HUDEP-2 (cell line): ENCODE measurements around the gene GNLY.
A peak's percentile ranks its signal among the peaks of the same experiment; 100 is the strongest.

Source experiments
- DNase-seq, 76 experiments: peaks; one replicate each; lab custom pipeline; 2025; ENCODE audit not compliant: unreplicated experiment in 76 of 76; lab: John Stamatoyannopoulos, UW

The GNLY gene

DNA sequence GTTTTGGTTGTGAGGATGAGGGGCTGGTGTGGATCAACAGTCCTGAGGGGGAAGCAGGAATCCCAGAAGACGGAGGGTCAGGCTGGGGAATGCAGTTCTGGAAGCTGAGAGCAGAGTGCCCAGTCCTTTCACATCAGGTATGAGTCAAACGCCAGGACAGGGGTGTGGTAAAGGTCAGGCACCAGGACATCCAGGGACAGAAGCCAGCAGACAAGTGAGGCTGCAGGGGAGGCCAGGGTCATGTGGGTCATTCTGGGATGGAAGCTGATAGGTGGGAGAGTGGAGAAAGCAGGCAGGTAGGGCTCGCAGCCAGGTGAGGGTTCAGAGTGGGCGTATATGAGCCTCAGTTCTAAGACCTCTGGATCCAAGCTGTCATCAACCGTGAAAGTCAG is 12.8 kb upstream of the GNLY start:
- no peak for DNase-seq

DNA sequence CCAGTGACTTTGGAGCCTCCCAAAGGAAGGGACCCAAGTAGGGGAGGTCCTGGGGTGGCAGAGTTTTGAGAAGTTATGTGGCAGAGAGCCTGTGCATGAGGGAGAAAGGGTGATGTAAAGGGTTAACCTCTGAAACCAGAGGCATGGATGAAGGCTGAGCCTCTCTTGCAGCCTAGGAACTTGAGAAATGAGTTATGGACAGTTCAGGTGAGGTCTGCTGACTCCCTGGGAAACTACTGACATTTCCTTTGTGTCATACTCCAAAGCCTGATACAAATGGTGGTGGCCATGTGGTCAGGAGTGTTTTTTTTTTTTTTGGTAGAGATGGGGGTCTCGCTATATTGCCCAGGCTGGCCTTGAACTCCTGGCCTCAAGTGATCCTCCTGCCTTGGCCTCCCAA is 12.4 kb upstream of the GNLY start:
- no peak for DNase-seq

DNA sequence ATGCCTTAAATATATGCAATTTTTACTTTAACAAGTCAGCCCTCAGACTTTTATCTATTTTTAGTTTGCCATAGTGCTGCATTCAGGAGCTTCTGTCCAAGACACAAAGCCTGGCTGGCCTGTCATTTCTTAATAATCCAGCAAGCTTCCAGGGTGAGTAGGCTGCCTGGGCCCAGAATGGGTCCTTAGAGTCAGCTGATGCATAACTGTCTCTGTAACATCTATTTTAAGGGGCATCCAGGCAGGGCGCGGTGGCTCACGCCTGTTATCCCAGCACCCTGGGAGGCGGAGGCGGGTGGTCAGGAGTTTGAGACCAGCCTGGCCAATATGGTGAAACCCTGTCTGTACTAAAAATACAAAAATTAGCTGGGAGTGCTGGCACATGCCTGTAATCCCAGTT is 11.8 kb upstream of the GNLY start:
- no peak for DNase-seq

DNA sequence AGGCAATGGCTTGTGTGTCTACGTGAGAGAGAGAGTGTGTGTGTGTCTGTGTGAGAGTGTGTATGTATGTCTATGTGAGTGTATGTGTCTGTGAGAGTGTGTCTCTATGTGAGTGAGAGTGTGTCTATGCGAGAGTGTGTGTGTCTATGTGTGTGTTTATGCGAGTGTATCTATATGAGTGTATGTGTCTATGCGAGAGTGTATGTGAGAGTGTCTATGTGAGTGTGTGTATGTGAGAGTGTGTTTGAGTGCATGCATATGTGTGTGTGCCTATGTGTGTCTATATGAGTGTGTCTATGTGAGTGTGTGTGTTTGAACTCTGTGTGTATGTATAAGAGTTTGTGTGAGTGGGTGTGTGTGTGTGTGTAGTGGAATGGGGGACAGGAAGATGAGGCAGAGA is 9.8 kb upstream of the GNLY start:
- no peak for DNase-seq

DNA sequence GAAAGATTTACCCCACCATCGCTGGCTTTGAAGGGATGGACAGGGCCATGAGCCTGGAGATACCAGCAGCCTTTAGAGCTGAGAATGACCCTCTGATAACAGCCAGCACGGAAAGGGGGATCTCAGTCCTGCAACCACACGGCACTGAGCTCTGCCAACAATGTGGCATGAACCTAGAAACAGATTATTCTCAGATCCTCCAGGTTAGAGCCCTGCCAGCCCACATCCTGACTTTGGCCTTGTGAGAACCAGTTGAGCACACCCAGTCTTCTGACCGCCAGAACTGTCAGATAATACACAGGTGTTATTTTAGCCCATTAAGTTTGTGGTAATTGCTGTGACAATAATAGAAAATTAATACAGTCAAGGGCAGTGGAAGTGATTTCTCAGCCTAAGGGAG is 9.4 kb upstream of the GNLY start:
- no peak for DNase-seq

DNA sequence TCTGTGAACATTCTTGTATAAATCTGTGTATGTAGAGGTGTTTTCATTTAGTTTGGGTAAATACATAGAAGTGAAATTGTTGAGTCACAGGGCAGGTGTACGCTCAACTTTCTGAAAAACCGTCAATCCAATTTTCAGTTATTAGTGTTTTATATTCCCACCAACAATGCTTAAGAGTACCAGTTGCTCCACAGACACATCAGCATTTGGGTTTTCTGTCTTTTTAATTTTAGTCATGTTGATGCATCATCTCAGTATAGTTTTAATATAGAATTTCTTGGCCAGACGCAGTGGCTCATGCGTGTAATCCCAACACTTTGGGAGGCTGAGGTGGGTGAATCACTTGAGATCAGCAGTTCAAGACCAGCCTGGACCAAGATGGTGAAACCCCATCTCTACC is 3.2 kb upstream of the GNLY start:
- DNase-seq: no peak

DNA sequence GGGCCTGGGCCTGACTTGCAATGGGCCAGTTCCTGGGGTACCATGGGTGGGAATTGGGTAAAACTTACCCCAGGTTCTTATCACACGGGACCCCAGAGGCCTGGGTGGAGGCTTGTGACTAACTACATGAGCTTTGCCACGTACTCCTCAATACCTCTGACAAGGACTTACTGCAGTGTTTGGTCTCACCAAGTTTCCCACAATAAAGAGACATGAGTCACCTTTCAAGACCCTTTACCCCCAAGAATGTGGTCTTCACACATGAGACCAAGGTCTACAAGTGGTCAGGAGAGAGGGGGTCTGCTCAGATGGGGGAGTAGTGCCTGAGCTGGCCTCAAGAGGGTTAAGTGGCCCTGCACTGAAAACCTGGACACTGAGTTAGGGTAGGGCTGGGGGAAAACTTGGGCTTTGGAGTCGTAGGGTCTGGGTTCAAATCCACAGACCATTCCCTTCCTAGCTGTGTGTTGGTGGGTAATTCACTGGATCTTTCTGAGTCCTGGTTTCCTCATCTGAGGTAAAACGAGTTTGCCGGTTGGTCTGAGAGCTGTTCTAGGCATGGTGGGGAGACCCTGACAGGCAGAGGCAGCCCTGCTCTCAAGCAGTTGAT is 2.0 kb upstream of the GNLY start:
- no peak for DNase-seq

DNA sequence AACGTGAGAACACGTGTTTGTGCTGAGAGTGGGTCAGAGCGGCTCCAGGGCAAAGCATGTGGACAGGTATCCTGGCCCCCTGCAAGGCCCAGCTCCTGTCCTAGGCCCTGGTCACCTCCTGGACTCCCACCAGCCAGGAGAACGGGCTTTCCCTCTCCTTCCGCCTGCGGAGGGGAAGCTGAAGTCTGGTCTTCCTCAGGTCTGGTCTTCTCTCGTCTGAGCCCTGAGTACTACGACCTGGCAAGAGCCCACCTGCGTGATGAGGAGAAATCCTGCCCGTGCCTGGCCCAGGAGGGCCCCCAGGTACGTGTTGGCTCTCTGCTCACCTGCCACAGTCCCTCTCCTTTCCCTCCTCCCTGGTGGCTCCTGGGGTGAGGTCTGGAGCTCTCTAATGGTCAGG is 963 bp downstream of the GNLY start:
- no peak for DNase-seq

DNA sequence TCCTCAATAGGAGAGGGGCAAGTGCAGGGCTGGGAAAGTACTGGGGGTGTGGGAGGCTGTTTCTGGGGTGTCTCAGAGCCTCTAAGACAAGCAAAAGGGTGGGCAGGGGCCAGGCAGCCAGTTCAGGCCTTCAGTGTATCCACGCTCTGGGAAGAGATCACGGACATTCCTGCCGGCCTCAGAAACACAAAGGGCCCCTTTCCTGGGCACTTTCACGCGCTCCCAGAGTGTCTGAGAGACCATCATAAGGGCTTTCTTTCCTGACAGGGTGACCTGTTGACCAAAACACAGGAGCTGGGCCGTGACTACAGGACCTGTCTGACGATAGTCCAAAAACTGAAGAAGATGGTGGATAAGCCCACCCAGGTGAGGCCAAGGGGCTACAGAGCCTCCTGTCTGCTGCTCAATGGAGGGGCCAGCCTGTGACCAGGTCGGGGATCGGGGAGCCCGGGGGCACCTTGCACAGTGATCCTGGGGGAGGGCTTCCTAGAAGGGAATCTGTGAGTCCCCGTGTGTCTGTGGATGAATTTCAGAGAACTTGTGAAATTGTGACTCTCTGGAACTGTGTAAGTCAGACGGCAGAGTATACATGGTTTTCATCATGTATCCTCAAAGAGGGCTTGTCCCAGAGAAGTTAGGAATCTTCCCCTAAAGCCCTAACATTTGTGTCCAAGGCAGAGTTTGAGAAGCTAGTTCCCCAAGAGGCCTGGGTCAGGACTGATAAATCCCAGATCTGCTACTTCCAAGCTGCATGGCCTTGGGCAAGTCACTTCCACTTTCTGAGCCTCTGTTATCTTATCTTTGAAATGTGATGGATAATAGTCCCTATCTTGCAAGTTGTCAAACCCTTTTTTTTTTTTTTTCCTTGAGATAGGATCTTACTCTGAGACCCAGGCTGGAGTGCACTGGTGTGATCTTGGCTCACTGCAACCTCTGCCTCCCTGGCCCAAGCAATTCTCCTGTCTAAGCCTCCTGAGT is 1.8 kb downstream of the GNLY start:
- DNase-seq: no peak

DNA sequence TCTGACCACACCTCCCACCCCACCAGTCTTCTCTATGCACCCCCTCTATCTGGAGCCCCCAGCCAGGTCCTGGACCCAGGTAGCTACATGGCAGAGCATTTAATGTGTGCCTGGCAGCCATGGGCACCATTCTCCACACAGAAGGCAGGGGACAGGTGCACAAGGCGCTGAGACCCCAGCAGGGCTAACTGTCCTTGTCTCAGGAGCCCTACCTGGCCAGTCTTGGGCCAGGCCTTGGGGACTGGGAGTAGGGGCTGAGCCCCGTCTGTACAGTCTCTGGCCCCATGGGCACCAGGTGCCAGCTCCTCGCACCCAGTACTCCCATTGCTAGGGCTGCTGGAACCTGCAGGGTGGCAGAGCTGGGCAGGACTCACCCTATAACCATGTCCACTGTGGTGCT is 2.9 kb downstream of the GNLY start:
- DNase-seq: no peak

DNA sequence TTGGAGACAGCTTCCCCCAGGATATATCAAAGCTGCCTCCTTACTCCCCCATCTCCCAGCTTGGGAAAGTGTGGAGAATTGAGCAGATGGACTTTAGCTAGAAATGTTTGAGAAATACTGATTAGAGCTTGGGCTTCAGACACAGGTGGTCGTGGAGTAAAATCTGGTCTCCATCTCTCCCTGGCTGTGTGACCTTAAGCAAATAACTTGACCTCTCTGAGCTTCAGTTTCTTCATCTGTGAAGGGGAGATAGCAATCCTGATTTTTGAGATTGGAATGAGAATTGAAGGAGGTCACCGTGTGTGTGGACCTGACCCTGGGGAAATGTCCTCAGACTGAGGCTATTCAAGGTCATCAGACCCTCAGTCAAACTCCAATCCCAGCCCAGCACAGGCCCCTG is 3.6 kb downstream of the GNLY start:
- DNase-seq: no peak

DNA sequence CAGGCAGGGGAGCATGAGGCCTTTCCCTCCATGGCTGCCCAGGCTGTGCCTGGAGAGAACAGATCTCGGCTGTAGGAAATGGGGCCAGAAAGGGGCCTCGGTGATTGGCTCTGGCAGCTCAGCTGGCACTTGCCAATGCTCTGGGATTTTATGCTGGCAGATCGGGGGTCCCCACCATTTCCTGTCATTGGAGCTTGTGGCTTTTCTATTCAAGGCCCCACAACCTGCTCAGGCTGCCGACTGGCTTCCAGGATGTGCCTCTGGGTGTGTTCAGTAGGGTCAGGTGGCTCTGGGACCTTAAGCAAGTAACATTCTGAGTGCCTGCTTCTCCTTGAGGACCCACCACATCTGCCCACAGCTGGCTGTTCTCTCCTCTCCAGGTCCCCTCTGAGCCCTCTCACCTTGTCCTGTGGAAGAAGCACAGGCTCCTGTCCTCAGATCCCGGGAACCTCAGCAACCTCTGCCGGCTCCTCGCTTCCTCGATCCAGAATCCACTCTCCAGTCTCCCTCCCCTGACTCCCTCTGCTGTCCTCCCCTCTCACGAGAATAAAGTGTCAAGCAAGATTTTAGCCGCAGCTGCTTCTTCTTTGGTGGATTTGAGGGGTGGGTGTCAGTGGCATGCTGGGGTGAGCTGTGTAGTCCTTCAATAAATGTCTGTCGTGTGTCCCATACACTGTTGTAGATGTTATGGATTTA is 4.2 kb downstream of the GNLY start:
- no peak for DNase-seq

DNA sequence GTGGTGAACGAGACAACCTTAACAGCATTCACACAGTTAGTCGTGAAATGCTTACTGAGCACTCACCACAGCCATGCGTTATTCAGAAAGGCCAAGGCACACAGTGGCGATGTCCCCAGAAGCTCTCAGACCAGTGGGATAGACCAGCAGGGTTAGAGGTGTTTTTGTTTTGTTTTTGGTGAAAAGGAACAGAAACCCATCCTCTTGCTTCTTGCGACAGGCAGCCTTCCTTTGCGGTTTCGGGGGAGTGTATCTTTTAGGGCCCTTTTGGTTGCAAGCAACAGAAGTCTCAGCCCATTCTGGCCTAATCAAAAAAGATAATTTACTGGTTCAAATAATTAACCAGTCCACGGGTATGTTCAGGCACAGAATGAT is 4.7 kb downstream of the GNLY start:
- no peak for DNase-seq

DNA sequence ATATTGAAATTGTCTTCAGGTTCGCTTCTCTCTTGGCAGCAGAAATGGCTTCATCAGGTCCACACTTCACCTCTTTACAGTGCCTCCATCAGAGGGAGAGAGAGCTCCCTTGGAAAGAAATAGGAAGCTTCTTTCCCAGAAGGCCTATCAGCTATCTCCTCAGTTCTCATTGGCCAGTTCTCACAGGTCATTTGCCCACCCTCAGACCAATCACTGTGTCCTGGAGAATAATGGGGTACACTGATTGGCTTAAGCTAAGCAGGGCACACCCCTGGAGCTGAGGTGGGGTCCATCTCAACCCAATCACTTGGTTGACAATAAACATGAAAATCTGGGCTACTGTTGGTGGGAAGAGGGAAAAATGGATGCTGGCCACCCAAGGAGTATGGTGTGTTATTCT is 5.2 kb downstream of the GNLY start:
- DNase-seq: no peak

DNA sequence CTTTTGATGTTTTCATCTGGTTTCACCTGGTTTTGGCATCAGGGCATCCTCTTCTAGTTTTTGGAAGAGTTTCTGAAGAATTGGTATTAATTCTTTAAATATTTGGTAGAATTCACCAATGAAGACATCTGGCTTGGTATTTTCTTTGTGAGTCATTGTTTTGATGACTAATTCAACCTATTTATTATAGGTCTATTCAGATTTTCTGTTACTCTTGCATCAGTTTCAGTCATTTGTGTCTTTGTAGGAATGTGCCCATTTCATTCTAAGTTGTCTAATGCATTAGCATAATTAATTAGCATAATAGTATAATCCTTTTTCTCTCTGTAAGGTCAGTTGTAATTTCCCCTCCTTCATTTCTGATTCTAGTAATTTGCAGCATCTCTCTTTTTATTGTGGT is 8.0 kb downstream of the GNLY start:
- DNase-seq: no peak

DNA sequence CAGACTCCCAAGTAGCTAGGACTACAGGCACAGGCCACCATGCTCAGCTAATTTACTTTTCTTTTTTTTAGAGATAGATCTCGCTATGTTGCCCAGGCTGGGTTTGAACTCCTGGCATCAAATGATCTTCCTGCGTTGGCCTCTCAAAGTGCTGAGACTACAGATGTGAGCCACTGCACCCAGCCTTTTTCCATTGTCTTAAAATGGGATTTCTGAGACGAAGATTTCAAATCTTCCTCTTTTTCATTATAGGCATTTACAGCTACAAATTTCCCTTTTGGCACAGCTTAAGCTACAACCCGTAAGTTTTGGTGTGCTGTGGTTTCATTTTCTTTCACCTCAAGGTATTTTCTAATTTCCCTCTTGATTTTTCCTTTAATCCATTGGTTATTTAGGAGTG is 8.6 kb downstream of the GNLY start:
- no peak for DNase-seq

DNA sequence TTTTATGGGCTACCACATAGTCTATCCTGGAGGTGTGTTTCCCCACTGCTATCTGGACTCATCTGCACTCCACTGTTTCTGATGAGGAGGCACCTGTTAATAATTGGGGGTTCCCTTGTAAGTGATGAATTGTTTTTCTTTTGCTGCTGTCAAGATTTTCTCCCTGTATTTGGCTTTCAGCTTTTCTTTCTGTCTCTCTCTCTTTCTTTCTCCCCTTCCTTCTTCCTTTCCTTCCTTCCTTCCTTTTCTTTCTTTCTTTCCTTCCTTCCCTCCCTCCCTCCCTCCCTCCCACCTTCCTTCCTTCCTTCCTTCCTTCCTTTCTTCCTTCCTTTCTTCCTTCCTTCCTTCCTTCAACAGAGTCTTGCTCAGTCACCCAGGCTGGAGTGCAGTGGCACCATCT is 9.2 kb downstream of the GNLY start:
- no peak for DNase-seq

DNA sequence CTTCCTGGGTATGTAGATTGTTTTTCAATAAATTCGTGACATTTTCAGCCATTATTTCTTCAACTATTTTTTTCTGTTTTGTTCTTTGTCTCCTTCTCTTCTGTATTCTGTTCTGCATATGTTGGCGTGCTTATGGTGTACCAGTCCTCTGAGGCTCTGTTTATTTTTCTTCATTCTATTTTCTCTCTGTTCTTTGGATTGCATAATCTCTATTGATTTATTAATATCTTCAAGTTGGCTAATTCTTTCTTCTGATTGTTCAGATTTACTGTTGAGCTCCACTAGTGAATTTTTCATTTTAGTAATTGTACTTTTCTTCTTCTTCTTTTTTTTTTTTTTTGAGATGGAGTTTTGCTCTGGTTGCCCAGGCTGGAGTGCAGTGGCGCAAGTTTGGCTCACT is 9.9 kb downstream of the GNLY start:
- DNase-seq: no peak

DNA sequence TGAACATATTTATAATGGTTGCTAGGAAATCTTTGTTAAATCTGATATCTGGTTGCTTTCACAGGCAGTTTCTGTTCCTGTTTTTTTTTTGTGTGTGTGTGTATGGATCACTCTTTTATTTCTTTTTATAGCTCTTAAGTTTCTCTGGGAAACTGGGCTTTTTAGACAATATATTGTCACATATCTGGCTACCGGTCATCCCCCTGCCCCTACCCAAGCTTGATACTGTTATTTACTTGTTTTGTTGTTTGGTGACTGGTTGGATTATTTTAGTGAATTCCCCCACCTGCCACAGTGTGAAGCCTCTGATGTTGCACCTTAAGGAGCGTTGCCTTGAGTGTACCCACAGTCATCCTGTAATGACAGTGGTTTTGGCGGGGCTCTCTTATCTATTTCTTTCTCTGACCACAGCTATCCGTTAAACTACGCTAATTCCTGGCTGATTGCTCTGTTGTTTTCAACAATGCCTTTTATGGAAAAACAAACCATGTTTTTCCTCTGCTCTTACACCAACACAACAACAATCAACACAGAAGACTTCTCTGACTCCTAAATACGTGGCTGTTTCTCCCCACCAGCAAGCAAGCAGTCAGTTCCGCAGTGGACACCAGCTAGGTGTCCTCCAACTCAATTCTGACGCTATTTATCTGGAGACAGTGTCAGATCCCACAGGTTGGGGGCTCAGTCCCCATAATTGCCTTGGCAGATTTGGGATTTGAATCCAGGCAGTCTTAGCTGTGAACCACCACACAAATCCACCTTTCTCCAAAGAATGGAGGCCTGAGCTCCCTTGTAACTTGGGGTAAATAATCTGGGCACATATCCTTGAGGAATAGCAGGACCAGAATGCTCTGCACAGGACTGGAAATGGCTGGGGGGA is 10.9 kb downstream of the GNLY start:
- peak in 1 of 76 experiments; percentile 5 for DNase-seq

DNA sequence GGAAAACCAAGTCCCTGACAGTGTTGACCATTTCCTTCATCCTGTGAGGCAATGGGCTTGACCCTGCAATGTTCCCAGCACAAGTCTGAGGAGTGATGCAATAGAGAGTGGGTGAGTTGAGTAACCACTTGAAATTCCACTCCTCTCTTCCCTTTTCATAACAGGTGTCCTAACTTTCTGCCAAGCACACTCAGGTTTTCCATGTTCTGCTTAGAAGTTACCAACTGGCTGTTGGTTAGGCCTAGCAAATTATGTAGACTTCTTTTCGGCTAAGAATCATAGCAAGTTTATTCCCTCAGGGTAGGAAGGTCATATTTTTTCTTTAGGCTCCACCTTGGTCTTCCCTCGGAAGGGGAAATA is 11.5 kb downstream of the GNLY start:
- no peak for DNase-seq

DNA sequence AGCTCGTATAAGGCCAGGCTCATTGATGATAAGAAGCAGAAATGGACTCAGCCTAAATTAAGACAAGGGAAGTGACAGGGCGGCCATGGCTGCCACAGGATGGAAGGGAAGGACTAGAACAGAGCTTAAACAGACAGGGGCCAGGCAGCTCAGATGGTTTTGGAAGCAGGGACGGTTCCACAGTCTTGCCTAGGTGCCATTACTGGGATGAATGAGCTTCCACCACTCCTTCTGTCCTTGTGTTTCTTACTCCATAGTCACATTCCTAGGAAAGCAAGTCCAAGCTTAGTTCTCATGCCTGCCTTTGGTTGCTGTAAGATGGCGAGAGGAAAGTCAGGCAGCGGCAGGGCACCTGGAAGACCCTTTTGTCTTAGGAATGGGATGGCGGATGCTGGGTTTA is 11.9 kb downstream of the GNLY start:
- DNase-seq: no peak
